ENCODE results near the gene VPS52.

Gene VPS52

GRCh38 chr6:33216117-33216649, 55.5 kb downstream of the VPS52 start:
- no peak for TF ChIP-seq OSR1 (CRISPR knock-in tag; IDR thresholded peaks at IDR 0.05)
- TF ChIP-seq ZNF565 (CRISPR knock-in tag; conservative IDR thresholded peaks at IDR 0.05; ENCODE audit: low read depth), result no peak
- no peak for TF ChIP-seq ZNF70 (CRISPR knock-in tag; IDR thresholded peaks at IDR 0.05)
- TF ChIP-seq CSRNP3 (CRISPR knock-in tag; IDR thresholded peaks at IDR 0.05), result no peak
- TF ChIP-seq SNAI2 (CRISPR knock-in tag; IDR thresholded peaks at IDR 0.05), result no peak
- TF ChIP-seq ZNF8 (CRISPR knock-in tag; IDR thresholded peaks at IDR 0.05), result no peak
- no peak for TF ChIP-seq BACH2 (CRISPR knock-in tag; IDR thresholded peaks at IDR 0.05; ENCODE audit: borderline replicate concordance)
- no peak for TF ChIP-seq GLIS3 (CRISPR knock-in tag; IDR thresholded peaks at IDR 0.05)
- TF ChIP-seq ZC3H10 (CRISPR knock-in tag; IDR thresholded peaks at IDR 0.05), result no peak
- TF ChIP-seq TSHZ2 (CRISPR knock-in tag; IDR thresholded peaks at IDR 0.05), result no peak
- TF ChIP-seq ARNTL (CRISPR knock-in tag; IDR thresholded peaks at IDR 0.05; ENCODE audit: borderline replicate concordance, low read depth), result no peak
- no peak for TF ChIP-seq TCF4 (CRISPR knock-in tag; IDR thresholded peaks at IDR 0.05; ENCODE audit: borderline replicate concordance)
- no peak for TF ChIP-seq PPARA (CRISPR knock-in tag; IDR thresholded peaks at IDR 0.05; ENCODE audit: borderline replicate concordance)
- TF ChIP-seq CSDC2 (CRISPR knock-in tag; IDR thresholded peaks at IDR 0.05), result no peak
- no peak for TF ChIP-seq ISL1 (CRISPR knock-in tag; IDR thresholded peaks at IDR 0.05)
- no peak for TF ChIP-seq PATZ1 (CRISPR knock-in tag; IDR thresholded peaks at IDR 0.05; ENCODE audit: borderline replicate concordance)
- no peak for TF ChIP-seq ZFP3 (CRISPR knock-in tag; IDR thresholded peaks at IDR 0.05)
- no peak for ATAC-seq

GRCh38 chr6:33215271-33216116, 56.2 kb downstream of the VPS52 start:
- no peak; the same call in 2 of the 3 replicates for ATAC-seq
- TF ChIP-seq TOX (CRISPR knock-in tag; IDR thresholded peaks at IDR 0.05; ENCODE audit: borderline replicate concordance) (no peak), PATZ1 (CRISPR knock-in tag; IDR thresholded peaks at IDR 0.05; ENCODE audit: borderline replicate concordance) (no peak), ZNF70 (CRISPR knock-in tag; IDR thresholded peaks at IDR 0.05) (no peak), ZFP30 (CRISPR knock-in tag; IDR thresholded peaks at IDR 0.05) (no peak), TSHZ2 (CRISPR knock-in tag; IDR thresholded peaks at IDR 0.05) (no peak), SNAI2 (CRISPR knock-in tag; IDR thresholded peaks at IDR 0.05) (no peak), ARNTL (CRISPR knock-in tag; IDR thresholded peaks at IDR 0.05; ENCODE audit: borderline replicate concordance, low read depth) (no peak)
